GM18508 (cell line): Measurements from ENCODE around the gene AKAP13.
"Not testable (repeated sequence)": the region's sequence is repeated elsewhere in the genome, so short reads cannot be mapped to it uniquely, and the experiment has no call there.

Experiments used
- ATAC-seq: cut with Tn5 transposase; IDR thresholded peaks from one replicate; pipeline ENCODE4 v1.9.1; 2021; ENCODE audit warnings: moderate number of reproducible peaks; ENCODE audit not compliant: insufficient read depth, unreplicated experiment

The AKAP13 gene

GRCh38 chr15:85429522-85429921, 49.1 kb downstream of the AKAP13 start:
- ATAC-seq, result no peak

GRCh38 chr15:85430406-85431204, 50.2 kb downstream of the AKAP13 start:
- peak; percentile 99 for ATAC-seq

- no peak for ATAC-seq
Measured at GRCh38 chr15:85439996-85440395, 59.6 kb downstream of the AKAP13 start.

- no peak for ATAC-seq
Measured at GRCh38 chr15:85440451-85440850, 60.0 kb downstream of the AKAP13 start.

GRCh38 chr15:85441854-85442253, 61.5 kb downstream of the AKAP13 start:
- not testable (repeated sequence) for ATAC-seq

GRCh38 chr15:85443046-85443445, 62.6 kb downstream of the AKAP13 start:
- peak; percentile 18 for ATAC-seq

- peak; percentile 52 for ATAC-seq
Measured at GRCh38 chr15:85443593-85444087, 63.2 kb downstream of the AKAP13 start.

GRCh38 chr15:85444122-85444745, 63.8 kb downstream of the AKAP13 start:
- no peak for ATAC-seq

- ATAC-seq, result no peak
Measured at GRCh38 chr15:85445361-85445760, 65.0 kb downstream of the AKAP13 start.

- no peak for ATAC-seq
Measured at GRCh38 chr15:85451099-85451700, 70.8 kb downstream of the AKAP13 start.

- no peak for ATAC-seq
Measured at GRCh38 chr15:85452436-85452835, 72.0 kb downstream of the AKAP13 start.

- ATAC-seq, result no peak
Measured at GRCh38 chr15:85453144-85453872, 72.9 kb downstream of the AKAP13 start.

- ATAC-seq, result no peak
Measured at GRCh38 chr15:85454403-85454802, 74.0 kb downstream of the AKAP13 start.

GRCh38 chr15:85455891-85456290, 75.5 kb downstream of the AKAP13 start:
- no peak for ATAC-seq

GRCh38 chr15:85456798-85457197, 76.4 kb downstream of the AKAP13 start:
- ATAC-seq, result no peak

GRCh38 chr15:85457392-85457968, 77.1 kb downstream of the AKAP13 start:
- ATAC-seq, result peak; percentile 64

- ATAC-seq, result no peak
Measured at GRCh38 chr15:85458764-85459163, 78.4 kb downstream of the AKAP13 start.

- ATAC-seq, result no peak
Measured at GRCh38 chr15:85462029-85462428, 81.6 kb downstream of the AKAP13 start.

GRCh38 chr15:85463276-85463892, 83.0 kb downstream of the AKAP13 start:
- no peak for ATAC-seq

GRCh38 chr15:85463976-85464375, 83.6 kb downstream of the AKAP13 start:
- ATAC-seq, result no peak
